K562 (cell line): Measurements from ENCODE around the gene CEP85L. TPM values are rescaled to one million over a fixed set of nuclear protein-coding genes. Genes with fewer than 3 reads are reported as not detected.

Experiments used
- ATAC-seq: fragments of 200-7000 bp; cut with Tn5 transposase; 3 replicates; pipeline ENCODE4 v1.9.1; 2020; ENCODE audit warnings: moderate library complexity
- BruUV-seq: library from RNA; stranded (reverse); fragments of 400-500 nt; replicated peaks from 2 replicates; lab custom pipeline; 2021; lab: Mats Ljungman, UMichigan
- CTCF ChIA-PET: fragments of 300-600 bp; formaldehyde crosslinking; extraction: SDS; loops from one replicate; lab custom pipeline; 2021; ENCODE audit warnings: low intra/inter-chr PET ratio; lab: Yijun Ruan, JAX
- POLR2A ChIA-PET: fragments of 300-600, 350-650 bp; sonication (Branson Sonifier 250); formaldehyde crosslinking; extraction: SDS; loops from one replicate; lab custom pipeline; 2021; ENCODE audit warnings: antibody characterized with exemption, inconsistent platforms; lab: Yijun Ruan, JAX
- DNase-seq, 4 experiments: peaks; one replicate each; pipeline versions ENCODE4 v3.0.0 to v3.0.0-alpha.2; 2011 to 2018; ENCODE audit warnings: low spot score in 3 of 4, mixed read lengths in 3 of 4; ENCODE audit errors: extremely low read depth in 1 of 4
- FAIRE-seq: peaks from 2 replicates; lab custom pipeline; 2011; peaks lifted over from hg19 to GRCh38; lab: Jason Lieb, UNC
- H2AFZ ChIP-seq: 2 replicates; pipeline ENCODE4 v1.6.0; 2011; ENCODE audit warnings: low read depth, low read length, control low read depth, inconsistent platforms
- H3K27ac ChIP-seq: fragments of 200-600 bp; 3 replicates; pipeline ENCODE4 v1.8.0; 2011; ENCODE audit warnings: low read depth, mild to moderate bottlenecking, control low read depth, inconsistent platforms, low read length, moderate library complexity, mixed read lengths; ENCODE audit errors: extremely low read depth
- H3K27me3 ChIP-seq, 2 experiments: fragments of 300-600 bp in 1 of 2; 2 replicates in 1 of 2; 3 replicates in 1 of 2; pipeline versions ENCODE4 v1.6.0 to v1.8.0; 2011; ENCODE audit warnings: inconsistent platforms in 2 of 2, low read length in 2 of 2, mild to moderate bottlenecking in 1 of 2, mixed read lengths in 1 of 2, moderate library complexity in 1 of 2; ENCODE audit not compliant: control insufficient read depth in 2 of 2, insufficient read depth in 2 of 2
- H3K36me3 ChIP-seq: fragments of 300-600 bp; 3 replicates; pipeline ENCODE4 v1.8.0; 2011; ENCODE audit warnings: mild to moderate bottlenecking, low read length, inconsistent platforms; ENCODE audit not compliant: control insufficient read depth, insufficient read depth
- H3K4me1 ChIP-seq, 2 experiments: fragments of 200-600 bp in 1 of 2; replicated peaks in 1 of 2; 2 replicates in 1 of 2; 3 replicates in 1 of 2; pipeline versions ENCODE4 v1.5.1 to v1.8.0; 2011; ENCODE audit warnings: inconsistent platforms in 2 of 2, low read length in 2 of 2, mild to moderate bottlenecking in 1 of 2, mixed read lengths in 1 of 2, moderate library complexity in 1 of 2; ENCODE audit not compliant: control insufficient read depth in 2 of 2, insufficient read depth in 2 of 2
- H3K4me2 ChIP-seq: 2 replicates; pipeline ENCODE4 v1.6.1; 2011; ENCODE audit warnings: low read length, control low read depth, inconsistent platforms, mixed read lengths; ENCODE audit not compliant: insufficient read depth
- H3K4me3 ChIP-seq: fragments of 200-600 bp; sonication (generic), shearing (Covaris generic); 2 replicates; pipeline ENCODE4 v1.5.1; 2016; ENCODE audit warnings: control low read depth, inconsistent platforms
- H3K79me2 ChIP-seq: fragments of 200-600 bp; 3 replicates; pipeline ENCODE4 v1.8.0; 2011; ENCODE audit warnings: low read length, inconsistent platforms; ENCODE audit not compliant: control insufficient read depth, insufficient read depth
- H3K9ac ChIP-seq, 2 experiments: 2 replicates each; pipeline versions ENCODE4 v1.6.0 to v1.6.1; 2011; ENCODE audit warnings: low read depth in 2 of 2, low read length in 2 of 2, control low read depth in 1 of 2, inconsistent platforms in 1 of 2, mild to moderate bottlenecking in 1 of 2, mixed read lengths in 1 of 2; ENCODE audit not compliant: insufficient read depth in 1 of 2
- H3K9me1 ChIP-seq: one replicate; pipeline ENCODE4 v1.6.0; 2011; ENCODE audit warnings: inconsistent platforms, mild to moderate bottlenecking, low read length, moderate library complexity; ENCODE audit not compliant: control insufficient read depth, insufficient read depth
- H3K9me3 ChIP-seq: replicated peaks from 2 replicates; pipeline ENCODE4 v1.5.1; 2011; ENCODE audit warnings: low read depth, low read length, inconsistent platforms; ENCODE audit not compliant: control insufficient read depth, insufficient read depth
- H4K20me1 ChIP-seq: replicated peaks from 2 replicates; pipeline ENCODE4 v1.6.1; 2011; ENCODE audit warnings: low read length, inconsistent platforms, mixed read lengths; ENCODE audit not compliant: control insufficient read depth, insufficient read depth
- ATF1 ChIP-seq, 2 experiments: fragments of 450-650 bp in 1 of 2; IDR thresholded peaks; 2 replicates each; pipeline ENCODE4 v1.6.1; 2016; ENCODE audit warnings: missing compliant biosample characterization in 1 of 2, missing genetic modification characterization in 1 of 2
- BDP1 ChIP-seq: IDR thresholded peaks from 3 replicates; pipeline ENCODE4 v1.6.1; 2011; ENCODE audit not compliant: insufficient read length, insufficient read depth
- FOXP1 ChIP-seq: sonication (generic); formaldehyde crosslinking; IDR thresholded peaks from 2 replicates; pipeline ENCODE4 v1.8.0; 2022; ENCODE audit warnings: mild to moderate bottlenecking, missing genetic modification reagents
- HES1 ChIP-seq: fragments of 450-650 bp; IDR thresholded peaks from 2 replicates; pipeline ENCODE4 v1.6.1; 2016; ENCODE audit warnings: low read depth, mild to moderate bottlenecking, moderate library complexity
- ILF3 ChIP-seq: fragments of 450-650 bp; IDR thresholded peaks from 2 replicates; pipeline ENCODE4 v1.6.1; 2018; ENCODE audit warnings: antibody characterized with exemption, mild to moderate bottlenecking, moderate library complexity, borderline replicate concordance
- KDM4B ChIP-seq, 2 experiments: fragments of 450-650 bp in 1 of 2; sonication (generic) in 1 of 2; IDR thresholded peaks; 2 replicates each; pipeline ENCODE4 v1.6.1; 2016 to 2017; ENCODE audit warnings: borderline replicate concordance in 2 of 2, antibody characterized with exemption in 1 of 2, low read depth in 1 of 2, mild to moderate bottlenecking in 1 of 2
- L3MBTL2 ChIP-seq: fragments of 450-650 bp; IDR thresholded peaks from 2 replicates; pipeline ENCODE4 v1.6.1; 2016; ENCODE audit warnings: mild to moderate bottlenecking, moderate library complexity
- MAFG ChIP-seq: fragments of 450-650 bp; conservative IDR thresholded peaks from 2 replicates; pipeline ENCODE4 v1.6.1; 2016; ENCODE audit warnings: missing genetic modification characterization, missing compliant biosample characterization
- MCM5 ChIP-seq: fragments of 450-650 bp; IDR thresholded peaks from 2 replicates; pipeline ENCODE4 v1.6.1; 2016; ENCODE audit warnings: low read depth
- MED1 ChIP-seq: sonication (generic); formaldehyde crosslinking; IDR thresholded peaks from 2 replicates; pipeline ENCODE4 v1.8.1; 2023; ENCODE audit warnings: missing genetic modification reagents, borderline replicate concordance
- NFIC ChIP-seq: fragments of 450-650 bp; IDR thresholded peaks from 2 replicates; pipeline ENCODE4 v1.6.1; 2017; ENCODE audit warnings: mild to moderate bottlenecking, inconsistent platforms
- PHB2 ChIP-seq: fragments of 450-650 bp; IDR thresholded peaks from 2 replicates; pipeline ENCODE4 v1.6.1; 2017; ENCODE audit warnings: low read depth
- RAD21 ChIP-seq, 2 experiments: fragments of 250-450 bp in 1 of 2; fragments of 450-650 bp in 1 of 2; sonication (Bioruptor Pico) in 1 of 2; formaldehyde crosslinking in 1 of 2; IDR thresholded peaks in 1 of 2; conservative IDR thresholded peaks in 1 of 2; 2 replicates each; pipeline versions ENCODE4 v1.4.0 to v1.8.0; 2020 to 2022; ENCODE audit warnings: mild to moderate bottlenecking in 2 of 2, moderate library complexity in 1 of 2
- ZBTB2 ChIP-seq: fragments of 450-650 bp; IDR thresholded peaks from 2 replicates; pipeline ENCODE4 v1.6.1; 2016; ENCODE audit warnings: antibody characterized with exemption
- ZEB2 ChIP-seq: fragments of 450-650 bp; IDR thresholded peaks from 2 replicates; pipeline ENCODE4 v1.6.1; 2016
- ZKSCAN8 ChIP-seq: fragments of 200-800 bp; sonication (Bioruptor generic); IDR thresholded peaks from 2 replicates; pipeline ENCODE4 v1.6.1; 2016; ENCODE audit warnings: missing genetic modification characterization, missing compliant biosample characterization
- ZNF384 ChIP-seq: IDR thresholded peaks from 2 replicates; pipeline ENCODE4 v1.6.1; 2012; ENCODE audit warnings: low read depth, low read length, improper control_type of control experiment
- ZNF583 ChIP-seq: fragments of 250-450 bp; sonication (Bioruptor Pico); IDR thresholded peaks from 2 replicates; pipeline ENCODE4 v1.4.0; 2020
- ZNF76 ChIP-seq: fragments of 250-450 bp; sonication (Bioruptor Pico); IDR thresholded peaks from 2 replicates; pipeline ENCODE4 v1.4.0; 2020; ENCODE audit warnings: mild to moderate bottlenecking, moderate library complexity, borderline replicate concordance
- WGBS: fragments of 100-300 bp; shearing (Covaris generic); methylation state at CpG from one replicate; pipeline ENCODE4 v1.1.6; 2016; ENCODE audit warnings: low coverage, mixed read lengths; ENCODE audit not compliant: insufficient coverage; ENCODE audit errors: missing lambda C conversion rate; 5-methylcytosine and 5-hydroxymethylcytosine counted together
- in situ Hi-C: fragments of 300-500 bp; cut with MboI; formaldehyde crosslinking; loops from 4 replicates; pipeline ENCODE4 v1.15.0; 2018; ENCODE audit warnings: inconsistent platforms, mixed read lengths
- intact Hi-C: fragments of 100-400 bp; cut with micrococcal nuclease; formaldehyde crosslinking; loops from 2 replicates; pipeline ENCODE4 v1.14.2; 2022
- polyA plus RNA-seq, 8 experiments: library from polyadenylated mRNA; depleted of rRNA in 4 of 8; stranded (reverse) in 5 of 8; unstranded in 3 of 8; fragments of >200 nt; fragmentation: Nextera tagmentation in 2 of 8; fragmentation: Illumina TruSeq in 1 of 8; extraction: Ambion mirVana in 2 of 8; extraction: Trizol in 1 of 8; gene quantifications; 2 replicates each; pipeline versions ENCODE4 v1.2.1 to v1.2.3, GENCODE V29; 2011 to 2014; ENCODE audit warnings: inconsistent platforms in 1 of 8, missing spikeins in 1 of 8
- total RNA-seq, 7 experiments: library from RNA; depleted of rRNA in 6 of 7; stranded (reverse); fragments of >200 nt in 6 of 7; fragmentation: Illumina TruSeq in 2 of 7; extraction: Trizol in 2 of 7; gene quantifications; 2 replicates each; pipeline versions ENCODE4 v1.2.1 to v1.2.3, GENCODE V29; 2011 to 2021; ENCODE audit warnings: low replicate concordance in 1 of 7
- TF ChIP-seq, protein P1 (sequence below): sonication (generic); formaldehyde crosslinking; IDR thresholded peaks from 2 replicates; pipeline ENCODE4 v1.8.0; 2022; ENCODE audit warnings: mild to moderate bottlenecking, low read depth, missing genetic modification reagents

The CEP85L gene
- total and polyA plus RNA-seq, 9 of the 15 experiments (the other 6 are each of a cell fraction or from before 2014, with no cell fraction given): 4.5 to 15.8 (median 8.3) TPM

- intact Hi-C loops: no loop called here
- no peaks in the 10 kb centered on the region for H3K4me1 ChIP-seq
- 49% methylated on average over 4 of the region's 4 CpGs for WGBS
- no peaks in the 10 kb centered on the region for H3K9me1 ChIP-seq
- H3K9ac ChIP-seq: no peak overlapping the region
- TF ChIP-seq BDP1 (no peak), ZNF76 (CRISPR knock-in tag) (no peak), NFIC (no peak), RAD21 (CRISPR knock-in tag; conservative IDR thresholded peaks at IDR 0.05 in 1 of 2, IDR thresholded peaks at IDR 0.05 in 1 of 2) (no peak), ILF3 (no peak), KDM4B (IDR thresholded peaks at IDR 0.05; ENCODE audit: borderline replicate concordance in 2 of 2, low read depth in 1 of 2) (no peak), HES1 (no peak), MCM5 (no peak), PHB2 (no peak), ZNF384 (no peak), MED1 (CRISPR knock-in tag) (no peak), FOXP1 (no peak), MAFG (tag) (no peak), ZKSCAN8 (CRISPR knock-in tag) (no peak), ZBTB2 (no peak), ATF1 (CRISPR knock-in tag; IDR thresholded peaks at IDR 0.05) (no peak), ATF1 (tag; IDR thresholded peaks at IDR 0.05) (no peak), ZNF583 (CRISPR knock-in tag) (no peak), ZEB2 (no peak), L3MBTL2 (no peak)
- TF ChIP-seq, protein P1, sequence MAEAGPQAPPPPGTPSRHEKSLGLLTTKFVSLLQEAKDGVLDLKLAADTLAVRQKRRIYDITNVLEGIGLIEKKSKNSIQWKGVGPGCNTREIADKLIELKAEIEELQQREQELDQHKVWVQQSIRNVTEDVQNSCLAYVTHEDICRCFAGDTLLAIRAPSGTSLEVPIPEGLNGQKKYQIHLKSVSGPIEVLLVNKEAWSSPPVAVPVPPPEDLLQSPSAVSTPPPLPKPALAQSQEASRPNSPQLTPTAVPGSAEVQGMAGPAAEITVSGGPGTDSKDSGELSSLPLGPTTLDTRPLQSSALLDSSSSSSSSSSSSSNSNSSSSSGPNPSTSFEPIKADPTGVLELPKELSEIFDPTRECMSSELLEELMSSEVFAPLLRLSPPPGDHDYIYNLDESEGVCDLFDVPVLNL (CRISPR knock-in tag): no peak
- DNase-seq (no peak), FAIRE-seq (no peak), ATAC-seq (no peak)
- CTCF ChIA-PET: no interaction called here
- H3K79me2 ChIP-seq: no peaks in the 10 kb centered on the region
- no peak overlapping the region for H3K4me2 ChIP-seq
- H3K4me3 ChIP-seq: no peak overlapping the region
- H3K36me3 ChIP-seq: no peaks in the 10 kb centered on the region
- POLR2A ChIA-PET: interaction anchor here (1.4 kb wide), 1 partner anchor 22 kb away, joined by 3 read pairs; no protein-coding TSS in a partner anchor
- H3K27ac ChIP-seq: no peak overlapping the region
- H3K9me3 ChIP-seq: no peaks in the 10 kb centered on the region
- BruUV-seq: no TSS peak
- no peaks in the 10 kb centered on the region for H3K27me3 ChIP-seq
- no peaks in the 10 kb centered on the region for H4K20me1 ChIP-seq
- H2AFZ ChIP-seq: no peak overlapping the region
- in situ Hi-C loops: no loop called here
Observed at GRCh38 chr6:118546164-118546879, 105.1 kb downstream of the CEP85L start.
